Neural progenitor cell (in vitro differentiated cells): Measurements from ENCODE around the gene USP34.

Experiments
- CTCF ChIP-seq: fragments of 200-600 bp; sonication (generic); IDR thresholded peaks from 2 replicates; pipeline ENCODE4 v1.5.1; 2017; ENCODE audit warnings: antibody characterized with exemption, mild to moderate bottlenecking
- EZH2 ChIP-seq: fragments of 200-600 bp; sonication (generic); IDR thresholded peaks from 2 replicates; pipeline ENCODE4 v1.6.1; 2017; ENCODE audit warnings: antibody characterized with exemption, mild to moderate bottlenecking, moderate library complexity
- EZH2phosphoT487 ChIP-seq: fragments of 200-600 bp; sonication (generic); IDR thresholded peaks from 2 replicates; pipeline ENCODE4 v1.6.1; 2017; ENCODE audit warnings: antibody characterized with exemption

GRCh38 chr2:61254536-61254935 lies 216.4 kb downstream of the USP34 start:
- TF ChIP-seq CTCF = no peak
- no peak for TF ChIP-seq EZH2
- TF ChIP-seq EZH2phosphoT487 = no peak
